Measurements from ENCODE around the gene CERK.

CERK gene

DNA sequence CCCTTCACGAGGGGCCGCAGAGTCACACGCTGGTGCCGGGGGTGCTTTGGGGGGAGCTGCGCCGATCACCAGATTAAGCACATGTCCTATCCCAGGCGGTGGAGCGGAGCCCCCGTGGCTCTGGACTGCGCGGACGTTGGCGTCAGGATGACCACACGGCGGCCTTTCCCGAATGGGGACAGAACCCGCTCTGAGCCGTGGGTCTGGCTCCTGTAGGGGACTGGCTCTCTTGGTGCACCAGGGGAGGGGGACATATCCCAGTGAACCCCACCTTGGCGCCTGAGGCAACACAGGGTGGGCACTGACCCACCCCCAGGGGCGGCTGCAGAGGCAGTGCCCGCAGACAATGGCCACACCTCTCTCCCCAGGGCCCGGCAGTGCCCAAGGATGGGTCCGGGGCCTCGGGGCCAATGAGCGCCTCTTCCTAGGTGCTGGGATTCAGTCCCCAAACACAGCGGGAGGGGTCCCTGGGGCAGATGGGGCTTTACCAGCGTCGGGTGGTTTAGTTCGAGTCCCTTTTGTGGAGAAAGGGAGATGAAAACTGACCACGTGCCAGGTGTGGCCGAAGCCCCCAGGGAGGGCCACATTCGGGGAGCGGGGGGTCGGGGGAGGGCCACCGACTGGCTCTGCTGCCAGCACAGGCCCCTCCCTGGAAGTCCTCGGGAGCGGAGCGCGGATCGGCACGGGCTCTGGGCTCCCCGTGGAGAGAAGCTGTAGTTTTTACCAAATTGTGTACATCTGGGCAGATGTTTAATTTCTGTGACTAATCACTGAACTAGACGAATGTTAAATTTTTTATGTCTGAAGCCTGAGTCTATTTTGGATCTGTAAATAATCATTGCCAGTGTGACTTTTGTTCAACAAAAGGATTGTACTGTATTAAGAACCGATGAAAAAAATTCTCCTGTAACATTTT is 59.0 kb downstream of the CERK start:
- TF ChIP-seq POLR2A (IDR thresholded peaks at IDR 0.05; ENCODE audit: low read depth, low read length): no peak
- TF ChIP-seq TAF1 (IDR thresholded peaks at IDR 0.05; ENCODE audit: borderline replicate concordance, low read depth, low read length): no peak
- TF ChIP-seq POLR2AphosphoS5 (IDR thresholded peaks at IDR 0.05; ENCODE audit: low read depth, low read length): no peak
- DNase-seq (ENCODE audit: insufficient read length): no peak
- no peak for FAIRE-seq

DNA sequence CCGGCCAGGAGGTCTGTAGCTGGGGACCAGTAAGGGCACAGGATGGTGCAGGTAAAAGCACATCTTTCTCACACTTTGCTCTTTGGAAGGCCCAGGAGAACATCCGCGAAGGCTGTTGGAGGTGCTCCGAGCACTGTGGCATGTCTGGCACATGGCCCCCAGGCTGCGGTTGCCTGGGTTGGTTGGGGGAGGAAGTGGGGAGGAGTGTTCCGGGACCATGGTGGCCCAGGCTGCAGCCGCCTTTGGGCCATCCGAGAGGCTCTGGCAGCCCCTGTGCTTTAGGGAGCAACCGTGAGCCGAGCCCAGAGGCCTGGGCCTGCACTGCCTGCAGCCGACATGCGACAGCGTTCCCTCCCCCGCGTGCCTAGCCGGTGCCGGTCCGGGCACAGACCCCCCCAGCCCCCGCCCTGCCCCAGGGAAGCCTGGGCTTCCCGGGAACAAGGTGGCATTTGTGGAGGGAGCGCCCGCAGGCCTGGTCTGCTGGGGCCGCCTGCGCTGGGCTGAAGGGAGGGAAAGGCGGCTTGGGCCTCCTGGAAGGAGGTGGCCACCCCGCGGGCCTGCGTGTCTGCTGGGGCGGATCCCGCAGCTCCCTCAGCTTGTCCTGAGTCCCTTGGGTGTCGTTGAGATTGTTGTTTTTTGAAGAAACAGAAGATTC is 59.9 kb downstream of the CERK start:
- TF ChIP-seq TAF1 (IDR thresholded peaks at IDR 0.05; ENCODE audit: borderline replicate concordance, low read depth, low read length): no peak
- TF ChIP-seq POLR2AphosphoS5 (IDR thresholded peaks at IDR 0.05; ENCODE audit: low read depth, low read length): no peak
- TF ChIP-seq POLR2A (IDR thresholded peaks at IDR 0.05; ENCODE audit: low read depth, low read length): no peak
- FAIRE-seq (no peak), DNase-seq (ENCODE audit: insufficient read length) (no peak)

DNA sequence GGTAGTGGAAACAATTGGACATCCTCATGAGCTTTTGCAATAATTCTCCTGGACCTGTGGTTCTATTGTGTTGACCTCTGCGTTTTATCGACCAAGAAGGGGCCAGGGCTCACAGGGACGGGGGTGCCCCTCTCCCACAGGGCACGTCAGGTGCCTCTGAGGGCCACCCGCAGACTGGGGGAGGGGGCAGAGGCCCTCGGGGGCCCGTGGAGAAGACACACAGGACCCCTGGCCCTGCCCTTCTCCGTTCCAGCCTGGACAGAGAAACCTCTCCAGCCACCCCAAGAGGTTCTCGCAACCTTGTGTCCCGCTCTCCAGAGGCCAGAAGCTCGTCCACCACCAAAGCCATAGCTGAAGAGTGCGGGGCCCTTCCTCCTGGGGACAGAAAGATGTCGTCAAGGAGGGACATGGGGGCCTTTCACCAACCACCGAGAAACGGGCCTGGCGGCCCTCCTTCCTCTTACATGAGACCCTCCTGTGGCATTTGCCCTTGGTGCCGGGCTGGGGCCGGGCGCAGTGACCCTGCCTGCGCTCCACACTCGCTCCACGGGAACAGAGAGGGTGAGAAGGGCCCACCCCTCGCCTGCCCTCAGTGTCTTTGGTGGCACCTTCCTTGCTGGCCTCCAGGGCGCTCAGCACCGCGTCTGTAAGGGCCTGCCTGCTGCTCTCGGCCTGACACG is 60.6 kb downstream of the CERK start:
- no peak for FAIRE-seq
- DNase-seq (ENCODE audit: insufficient read length): no peak
- TF ChIP-seq POLR2A (IDR thresholded peaks at IDR 0.05; ENCODE audit: low read depth, low read length) (no peak), TAF1 (IDR thresholded peaks at IDR 0.05; ENCODE audit: borderline replicate concordance, low read depth, low read length) (no peak), POLR2AphosphoS5 (IDR thresholded peaks at IDR 0.05; ENCODE audit: low read depth, low read length) (no peak)

DNA sequence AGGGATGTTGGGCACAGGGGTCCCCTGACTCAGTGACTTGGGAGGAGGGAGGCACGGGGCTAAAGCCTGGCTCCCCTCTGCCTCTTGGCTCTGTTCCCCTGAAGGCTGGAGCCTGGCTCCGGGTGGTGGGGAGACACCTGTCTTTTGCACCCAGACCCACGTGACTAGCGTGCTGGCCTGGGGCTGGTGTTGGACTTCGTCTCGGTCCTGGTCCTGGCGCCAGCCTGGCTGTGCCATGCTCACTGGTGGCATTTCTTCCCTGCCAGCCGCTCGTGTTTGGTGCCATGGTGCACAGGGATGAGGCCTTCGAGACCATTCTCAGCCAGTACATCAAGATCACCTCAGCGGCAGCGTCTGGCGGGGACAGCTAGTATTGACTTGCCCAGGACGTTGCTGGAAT is 61.2 kb downstream of the CERK start:
- TF ChIP-seq POLR2A (IDR thresholded peaks at IDR 0.05; ENCODE audit: low read depth, low read length): no peak
- no peak for TF ChIP-seq TAF1 (IDR thresholded peaks at IDR 0.05; ENCODE audit: borderline replicate concordance, low read depth, low read length)
- TF ChIP-seq POLR2AphosphoS5 (IDR thresholded peaks at IDR 0.05; ENCODE audit: low read depth, low read length): no peak
- FAIRE-seq (no peak), DNase-seq (ENCODE audit: insufficient read length) (no peak)

DNA sequence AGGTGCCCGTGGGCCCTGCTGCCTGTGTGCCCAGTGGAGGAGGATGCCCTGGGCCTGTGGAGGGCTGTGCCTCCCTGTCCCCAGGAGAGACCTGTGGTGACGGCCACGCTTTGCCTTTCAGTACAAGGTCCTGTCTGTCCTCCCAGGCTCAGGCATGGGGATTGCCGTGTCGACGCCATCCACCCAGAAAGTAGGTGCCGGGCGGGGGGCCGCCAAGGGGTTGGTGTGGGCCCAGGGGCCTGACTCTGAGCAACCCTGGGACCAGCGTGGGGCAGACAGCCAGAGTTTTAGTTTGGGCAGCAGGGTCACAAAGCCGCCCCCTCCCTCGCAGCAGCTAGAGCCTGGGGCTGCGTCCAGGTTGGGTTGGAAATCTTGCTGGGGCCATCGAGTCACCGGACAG is 61.6 kb downstream of the CERK start:
- FAIRE-seq (no peak), DNase-seq (ENCODE audit: insufficient read length) (no peak)
- TF ChIP-seq POLR2A (IDR thresholded peaks at IDR 0.05; ENCODE audit: low read depth, low read length): no peak
- TF ChIP-seq TAF1 (IDR thresholded peaks at IDR 0.05; ENCODE audit: borderline replicate concordance, low read depth, low read length): no peak
- no peak for TF ChIP-seq POLR2AphosphoS5 (IDR thresholded peaks at IDR 0.05; ENCODE audit: low read depth, low read length)

DNA sequence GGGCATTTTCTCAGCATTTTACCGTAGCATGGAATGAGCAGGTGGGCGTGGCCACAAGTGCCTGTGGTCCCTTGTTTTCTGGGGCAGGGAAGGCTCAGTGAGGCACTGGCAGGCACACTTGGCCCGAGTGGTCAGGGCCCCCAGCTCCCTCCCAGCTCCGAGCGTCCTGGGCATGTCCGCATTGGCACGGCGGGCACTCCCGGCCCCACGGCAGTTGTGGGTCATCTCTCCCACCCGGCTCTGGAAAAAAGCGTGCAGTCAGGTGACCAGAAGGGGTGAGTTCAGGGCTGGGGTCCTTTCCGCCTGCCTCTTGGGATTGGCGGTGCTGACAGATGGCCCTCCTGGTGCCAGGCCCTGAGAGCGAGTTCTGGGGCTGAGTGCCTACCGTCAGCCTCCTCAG is 62.1 kb downstream of the CERK start:
- TF ChIP-seq TAF1 (IDR thresholded peaks at IDR 0.05; ENCODE audit: borderline replicate concordance, low read depth, low read length): no peak
- TF ChIP-seq POLR2AphosphoS5 (IDR thresholded peaks at IDR 0.05; ENCODE audit: low read depth, low read length): no peak
- TF ChIP-seq POLR2A (IDR thresholded peaks at IDR 0.05; ENCODE audit: low read depth, low read length): no peak
- no peak for DNase-seq (ENCODE audit: insufficient read length)
- no peak for FAIRE-seq

DNA sequence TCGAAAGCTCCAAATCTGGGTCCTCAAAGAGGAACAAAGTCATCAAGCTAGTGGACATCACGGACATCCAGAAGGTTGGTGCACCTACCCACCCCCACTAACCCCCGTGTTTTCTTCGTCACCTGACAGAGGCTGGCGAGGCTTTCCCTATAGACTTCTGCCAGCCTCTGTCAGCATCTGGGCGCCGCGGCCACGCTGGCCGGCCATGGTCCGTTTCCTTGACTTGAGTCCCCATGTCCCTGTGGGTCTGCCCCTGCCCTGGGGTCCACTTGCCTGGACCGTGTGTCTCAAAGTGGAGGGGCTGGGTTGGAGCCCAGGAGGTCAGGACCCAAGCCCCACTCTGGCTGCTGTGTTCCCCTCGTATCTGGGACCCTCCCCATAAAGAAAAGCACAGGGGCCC is 62.6 kb downstream of the CERK start:
- FAIRE-seq: no peak
- no peak for DNase-seq (ENCODE audit: insufficient read length)
- no peak for TF ChIP-seq POLR2AphosphoS5 (IDR thresholded peaks at IDR 0.05; ENCODE audit: low read depth, low read length)
- TF ChIP-seq POLR2A (IDR thresholded peaks at IDR 0.05; ENCODE audit: low read depth, low read length): no peak
- TF ChIP-seq TAF1 (IDR thresholded peaks at IDR 0.05; ENCODE audit: borderline replicate concordance, low read depth, low read length): no peak

DNA sequence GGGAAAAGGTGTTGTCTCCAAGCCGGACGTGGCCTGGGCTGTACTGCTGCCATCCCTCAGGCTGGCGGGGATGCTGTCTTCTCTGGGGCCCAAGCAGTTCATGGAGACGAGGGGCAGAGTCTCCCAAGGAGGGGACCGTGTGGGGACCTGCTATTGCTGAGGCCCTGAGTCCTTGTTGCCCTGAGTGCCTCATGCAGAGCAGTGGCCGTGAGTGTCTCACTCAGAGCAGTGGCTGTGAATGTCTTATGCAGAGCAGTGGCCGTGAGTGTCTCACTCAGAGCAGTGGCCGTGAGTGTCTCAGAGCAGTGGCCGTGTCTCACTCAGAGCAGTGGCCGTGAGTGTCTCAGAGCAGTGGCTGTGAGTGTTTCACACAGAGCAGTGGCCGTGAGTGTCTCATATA is 63.1 kb downstream of the CERK start:
- TF ChIP-seq TAF1 (IDR thresholded peaks at IDR 0.05; ENCODE audit: borderline replicate concordance, low read depth, low read length) (no peak), POLR2A (IDR thresholded peaks at IDR 0.05; ENCODE audit: low read depth, low read length) (no peak), POLR2AphosphoS5 (IDR thresholded peaks at IDR 0.05; ENCODE audit: low read depth, low read length) (no peak)
- FAIRE-seq: peak; percentile 67

DNA sequence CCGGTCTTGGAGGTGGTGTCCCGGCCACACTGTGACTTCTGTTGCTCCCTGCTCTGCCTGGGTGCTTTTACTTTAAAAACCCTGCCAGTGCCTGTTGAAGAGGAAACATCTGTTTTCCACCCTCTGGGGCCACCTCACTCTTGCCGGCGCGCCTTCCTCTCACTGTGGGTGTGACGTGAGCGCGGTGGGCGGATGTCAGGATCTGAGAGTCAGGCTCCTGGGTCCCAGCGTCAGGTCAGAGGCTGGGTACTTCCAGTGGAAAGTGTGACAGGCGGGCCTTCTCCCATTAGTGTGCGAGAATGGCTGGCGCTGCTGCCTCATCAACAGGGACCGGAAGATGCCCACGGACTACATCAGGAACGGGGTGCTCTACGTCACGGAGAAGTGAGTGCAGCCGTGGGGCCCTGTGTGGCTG is 63.7 kb downstream of the CERK start:
- FAIRE-seq: peak; percentile 78

More for the DNA sequence above, 63.1 kb downstream of the CERK start:
- no peak for DNase-seq (ENCODE audit: insufficient read length)

DNA sequence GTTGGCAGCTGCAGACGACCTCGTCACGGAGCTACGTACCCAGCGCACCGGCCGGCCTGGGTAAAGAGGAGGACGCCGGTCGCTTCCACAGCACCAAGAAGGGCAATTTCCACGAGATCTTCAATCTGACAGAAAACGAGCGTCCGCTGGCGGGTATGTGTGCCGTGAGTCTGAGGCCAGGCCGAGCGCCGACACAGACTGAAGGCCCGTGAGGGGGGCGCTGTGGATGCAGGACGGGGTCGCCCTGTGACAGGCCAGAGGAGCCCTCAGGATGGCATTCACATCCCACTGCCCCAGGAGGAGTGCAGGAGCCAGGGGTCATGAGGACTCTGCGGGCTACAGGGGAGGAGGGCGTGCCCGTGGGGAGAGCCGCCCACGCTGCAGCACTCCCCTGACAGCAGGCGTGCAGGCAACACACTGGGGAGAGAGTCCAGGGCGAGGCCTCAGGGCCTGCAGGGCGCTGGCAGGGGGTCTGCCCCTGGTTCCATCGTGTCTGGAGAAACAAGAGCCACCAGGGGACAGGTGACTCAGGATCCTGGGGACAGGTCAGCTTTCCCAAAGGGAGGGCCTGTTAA is 64.3 kb downstream of the CERK start:
- DNase-seq (ENCODE audit: insufficient read length): no peak
- no peak for TF ChIP-seq TAF1 (IDR thresholded peaks at IDR 0.05; ENCODE audit: borderline replicate concordance, low read depth, low read length)
- no peak for TF ChIP-seq POLR2AphosphoS5 (IDR thresholded peaks at IDR 0.05; ENCODE audit: low read depth, low read length)
- TF ChIP-seq POLR2A (IDR thresholded peaks at IDR 0.05; ENCODE audit: low read depth, low read length): no peak
- FAIRE-seq: no peak

More for the DNA sequence above, 63.7 kb downstream of the CERK start:
- no peak for TF ChIP-seq POLR2A (IDR thresholded peaks at IDR 0.05; ENCODE audit: low read depth, low read length)
- TF ChIP-seq TAF1 (IDR thresholded peaks at IDR 0.05; ENCODE audit: borderline replicate concordance, low read depth, low read length): no peak
- TF ChIP-seq POLR2AphosphoS5 (IDR thresholded peaks at IDR 0.05; ENCODE audit: low read depth, low read length): no peak
- peak; percentile 65 for DNase-seq (ENCODE audit: insufficient read length)

DNA sequence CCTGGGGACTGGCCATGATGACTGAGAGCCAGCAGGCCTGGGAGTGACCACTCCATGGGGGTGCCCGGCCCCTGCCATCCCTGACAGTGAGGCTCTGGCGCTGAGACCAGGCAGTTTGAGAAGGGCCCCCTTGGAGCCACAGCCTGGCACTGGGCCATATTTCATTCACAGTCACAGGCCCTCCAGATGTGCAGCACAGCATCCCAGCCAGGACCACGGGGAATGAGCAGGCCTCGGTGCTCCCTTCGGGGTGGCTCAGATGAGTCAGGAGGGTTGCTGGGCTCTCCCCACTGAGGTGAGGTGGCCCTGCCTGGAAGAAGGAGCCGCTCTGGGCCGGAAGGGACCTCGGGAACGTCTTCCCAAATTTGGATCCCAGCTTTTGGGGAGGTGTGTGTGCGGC is 64.8 kb downstream of the CERK start:
- DNase-seq (ENCODE audit: insufficient read length): no peak
- FAIRE-seq: no peak
- no peak for TF ChIP-seq POLR2A (IDR thresholded peaks at IDR 0.05; ENCODE audit: low read depth, low read length)
- TF ChIP-seq POLR2AphosphoS5 (IDR thresholded peaks at IDR 0.05; ENCODE audit: low read depth, low read length): no peak
- TF ChIP-seq TAF1 (IDR thresholded peaks at IDR 0.05; ENCODE audit: borderline replicate concordance, low read depth, low read length): no peak

Measured in GM12892 (cell line).